Measurements from ENCODE around the gene LMBR1L. TPM values are rescaled to one million over a fixed set of nuclear protein-coding genes. Genes with fewer than 3 reads are reported as not detected.

The LMBR1L gene
- total RNA-seq, 1 experiment from 2014 or later: 78.2 TPM

- peak; percentile 59; the same call in 1 of the 2 replicates for TF ChIP-seq ZNF512 (CRISPR knock-in tag; IDR thresholded peaks at IDR 0.05; ENCODE audit: borderline replicate concordance)
- TF ChIP-seq CREM (CRISPR knock-in tag; IDR thresholded peaks at IDR 0.05): peak; percentile 85; the same call in 1 of the 2 replicates
- TF ChIP-seq PRRX2 (CRISPR knock-in tag; IDR thresholded peaks at IDR 0.05): peak; percentile 12; the same call in 1 of the 2 replicates
- peak; percentile 64; the same call in 1 of the 2 replicates for TF ChIP-seq ZBTB21 (CRISPR knock-in tag; IDR thresholded peaks at IDR 0.05; ENCODE audit: borderline replicate concordance)
- TF ChIP-seq RELA (CRISPR knock-in tag; IDR thresholded peaks at IDR 0.05; ENCODE audit: borderline replicate concordance): 0 out of 2 replicates have a peak, but pooled peaks have one; percentile 56
- TF ChIP-seq SP1 (CRISPR knock-in tag; conservative IDR thresholded peaks at IDR 0.05): peak; percentile 83; the same call in 1 of the 2 replicates
- peak; percentile 74 for TF ChIP-seq GABPB1 (CRISPR knock-in tag; IDR thresholded peaks at IDR 0.05)
- no peak for TF ChIP-seq SOX15 (CRISPR knock-in tag; IDR thresholded peaks at IDR 0.05)
- no peak; the same call in 1 of the 2 replicates for TF ChIP-seq STAT6 (CRISPR knock-in tag; conservative IDR thresholded peaks at IDR 0.05; ENCODE audit: low read depth)
- no peak for TF ChIP-seq HMGA2 (CRISPR knock-in tag; IDR thresholded peaks at IDR 0.05)
- 0 out of 2 replicates have a peak, but pooled peaks have one; percentile 6 for TF ChIP-seq IRF1 (CRISPR knock-in tag; IDR thresholded peaks at IDR 0.05)
- 0 out of 2 replicates have a peak, but pooled peaks have one; percentile 28 for TF ChIP-seq E2F1 (CRISPR knock-in tag; IDR thresholded peaks at IDR 0.05)
- peak; percentile 69; the same call in 1 of the 2 replicates for TF ChIP-seq FOXK1 (CRISPR knock-in tag; IDR thresholded peaks at IDR 0.05)
- TF ChIP-seq CTCF (IDR thresholded peaks at IDR 0.05): no peak
- peak; percentile 93 for TF ChIP-seq HMGXB4 (CRISPR knock-in tag; IDR thresholded peaks at IDR 0.05)
- TF ChIP-seq MYBL2 (CRISPR knock-in tag; IDR thresholded peaks at IDR 0.05): peak; percentile 93
- peak; percentile 79 for TF ChIP-seq USF2 (CRISPR knock-in tag; IDR thresholded peaks at IDR 0.05)
- peak; percentile 48; the same call in 1 of the 2 replicates for TF ChIP-seq ZSCAN18 (CRISPR knock-in tag; IDR thresholded peaks at IDR 0.05)
Observed at GRCh38 chr12:49060237-49061156, 50.1 kb downstream of the LMBR1L start, which contains the start of gene KMT2D (continued).
